ENCODE data around the gene IFI6. TPM values are rescaled to one million over a fixed set of nuclear protein-coding genes. Genes with fewer than 3 reads are reported as not detected.

IFI6 gene
- total and polyA plus RNA-seq, 2 of the 8 experiments (the other 6 are each of a cell fraction or from before 2014, with no cell fraction given): 6.1 to 13.2 TPM

DNA sequence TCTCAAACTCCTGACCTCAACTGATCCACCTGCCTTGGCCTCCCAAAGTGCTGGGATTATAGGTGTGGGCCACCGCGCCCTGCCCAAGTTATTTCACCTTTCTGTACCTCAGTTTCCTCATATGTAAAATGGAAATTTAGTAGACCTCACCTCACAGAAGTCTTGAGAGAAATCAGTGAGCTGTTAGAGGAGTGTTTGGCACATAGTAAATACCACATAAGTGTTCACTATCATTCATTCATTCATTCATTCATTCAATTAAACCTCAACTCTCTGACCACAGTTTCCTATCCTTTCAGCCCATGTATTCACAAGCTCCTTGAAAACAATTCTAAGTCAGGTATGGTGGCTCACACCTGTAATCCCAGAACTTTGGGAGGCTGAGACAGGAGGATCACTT lies 33.2 kb downstream of the IFI6 start:
- Histone ChIP-seq H4K20me1 (replicated peaks in 1 of 2; ENCODE audit: control insufficient read depth in 1 of 2, insufficient read depth in 2 of 2, low read length in 2 of 2) (no peaks in the 10 kb centered on the region), H3K9ac (replicated peaks in 1 of 4; ENCODE audit: extremely low read depth in 1 of 4, low read depth in 3 of 4, low read length in 3 of 4) (no peak overlapping the region), H2BK5ac (ENCODE audit: low read depth, low read length) (no peak overlapping the region), H4K91ac (replicated peaks; ENCODE audit: insufficient read length, low read length) (no peak overlapping the region), H2BK120ac (replicated peaks; ENCODE audit: low read depth, low read length) (no peak overlapping the region), H3K56ac (replicated peaks; ENCODE audit: insufficient read length, low read depth, low read length) (no peak overlapping the region), H3K4me2 (ENCODE audit: insufficient read depth in 1 of 2, low read depth in 2 of 2, low read length in 2 of 2) (no peak overlapping the region), H3K4me3 (ENCODE audit: extremely low read depth in 1 of 4, insufficient read depth in 2 of 4, low read depth in 3 of 4, low read length in 4 of 4) (no peak overlapping the region), H3K9me3 (ENCODE audit: insufficient read depth in 2 of 2, low read depth in 1 of 2, low read length in 1 of 2) (no peaks in the 10 kb centered on the region), H4K5ac (ENCODE audit: insufficient read length, low read depth, low read length) (no peak overlapping the region), H3K27me3 (replicated peaks in 1 of 4; ENCODE audit: control insufficient read depth in 3 of 4, extremely low read depth in 1 of 4, insufficient read depth in 3 of 4, low read length in 3 of 4) (peaks cover 12 to 21% (median 20%) of the 10 kb centered on the region in 4 experiments), H2BK12ac (ENCODE audit: low read depth, low read length) (no peak overlapping the region), H3K23ac (ENCODE audit: insufficient read length) (no peak overlapping the region), H3K23me2 (ENCODE audit: low read depth, low read length) (peaks cover 6% of the 10 kb centered on the region; the same call in 1 of the 2 replicates), H3K79me1 (ENCODE audit: low read depth, low read length) (no peaks in the 10 kb centered on the region), H3K27ac (ENCODE audit: low read depth, low read length) (no peak overlapping the region), H2BK15ac (ENCODE audit: low read length) (no peak overlapping the region), H3K36me3 (ENCODE audit: control insufficient read depth in 2 of 4, insufficient read depth in 4 of 4, low read length in 3 of 4) (no peaks in the 10 kb centered on the region), H3K79me2 (ENCODE audit: control insufficient read depth in 1 of 2, insufficient read depth in 2 of 2, low read length in 2 of 2) (no peaks in the 10 kb centered on the region), H2AFZ (ENCODE audit: low read length) (no peak overlapping the region), H2BK20ac (ENCODE audit: low read length) (no peak overlapping the region), H2AK5ac (ENCODE audit: low read depth, low read length) (no peak overlapping the region), H3K18ac (ENCODE audit: extremely low read depth, low read length) (no peak overlapping the region), H3K14ac (ENCODE audit: insufficient read length) (no peak overlapping the region), H3K4ac (replicated peaks; ENCODE audit: insufficient read length, low read depth, low read length) (no peak overlapping the region), H4K8ac (ENCODE audit: extremely low read depth, insufficient read depth, low read length) (no peak overlapping the region), H3K4me1 (replicated peaks in 1 of 4; ENCODE audit: control insufficient read depth in 3 of 4, insufficient read depth in 4 of 4, low read length in 3 of 4) (peaks cover 0 to 8% (median 1%) of the 10 kb centered on the region in 4 experiments; a peak in 6 of 7 replicates)
- no peak for TF ChIP-seq JUND (IDR thresholded peaks at IDR 0.05; ENCODE audit: low read length)
- no peak for TF ChIP-seq SP1 (IDR thresholded peaks at IDR 0.05; ENCODE audit: low read depth, low read length)
- TF ChIP-seq TAF7 (optimal IDR thresholded peaks at IDR 0.05; ENCODE audit: borderline replicate concordance, low read depth, low read length): no peak
- no peak for TF ChIP-seq RBBP5 (IDR thresholded peaks at IDR 0.05; ENCODE audit: borderline replicate concordance, low read depth, low read length)
- ChIA-PET POLR2A (ENCODE audit: partially characterized antibody) (interaction anchor here (1.3 kb wide), 1 partner anchor 24 kb away, joined by 4 read pairs; no protein-coding TSS in a partner anchor), CTCF (ENCODE audit: partially characterized antibody) (interaction anchor here (0.6 to 4.2 kb wide), 8 partner anchors 9 to 31 kb away, joined by 3 to 20 read pairs (median 4); no protein-coding TSS in a partner anchor)
- WGBS, 2 experiments (ENCODE audit: extremely low coverage in 1 of 2, insufficient coverage in 1 of 2, insufficient read length in 1 of 2, insufficient replicate concordance in 2 of 2, low coverage in 1 of 2, low lambda C conversion rate in 2 of 2, missing lambda C conversion rate in 1 of 2): 89% methylated on average over 2 of the region's 2 CpGs; no CpG with 5 or more reads in 1 of the 2 experiments
- no peak for FAIRE-seq
- no peak for DNase-seq (ENCODE audit: low read depth in 1 of 2, low spot score in 2 of 2)

All from H1 (cell line).